Liver (tissue), 9 donors: ENCODE data around the gene ASB13. TPM values are rescaled to one million over a fixed set of nuclear protein-coding genes. Genes with fewer than 3 reads are reported as not detected.

Experiments used
- DNase-seq: peaks from one replicate; pipeline ENCODE4 v3.0.0-alpha.2; 2017; ENCODE audit warnings: low spot score
- H3K27ac ChIP-seq, 2 donors: one replicate each; pipeline ENCODE4 v1.7.0; 2013; ENCODE audit warnings: inconsistent platforms in 2 of 2, low read length in 2 of 2, control low read depth in 1 of 2, low read depth in 1 of 2, mild to moderate bottlenecking in 1 of 2
- H3K27me3 ChIP-seq, 4 donors: one replicate each; pipeline versions ENCODE4 v1.6.1 to v1.7.0; 2013; ENCODE audit warnings: low read length in 3 of 4, inconsistent platforms in 1 of 4, mild to moderate bottlenecking in 1 of 4, moderate library complexity in 1 of 4; ENCODE audit not compliant: control insufficient read depth in 4 of 4, insufficient read depth in 4 of 4
- H3K36me3 ChIP-seq, 4 donors: one replicate each; pipeline versions ENCODE4 v1.6.1 to v1.7.0; 2013; ENCODE audit warnings: low read length in 3 of 4, mild to moderate bottlenecking in 3 of 4, low read depth in 1 of 4, moderate library complexity in 1 of 4; ENCODE audit not compliant: control insufficient read depth in 4 of 4, insufficient read depth in 3 of 4
- H3K4me1 ChIP-seq, 4 donors: one replicate each; pipeline versions ENCODE4 v1.6.1 to v1.7.0; 2013; ENCODE audit warnings: low read length in 3 of 4, mild to moderate bottlenecking in 3 of 4, moderate library complexity in 1 of 4; ENCODE audit not compliant: control insufficient read depth in 4 of 4, insufficient read depth in 4 of 4
- H3K4me3 ChIP-seq, 3 donors: one replicate each; pipeline versions ENCODE4 v1.6.1 to v1.7.0; 2013; ENCODE audit warnings: low read length in 3 of 3, control low read depth in 1 of 3, low read depth in 1 of 3, mild to moderate bottlenecking in 1 of 3
- H3K9ac ChIP-seq, 2 donors: one replicate each; pipeline ENCODE4 v1.7.0; 2013; ENCODE audit warnings: low read length in 2 of 2, mild to moderate bottlenecking in 2 of 2, moderate library complexity in 2 of 2, control low read depth in 1 of 2, low read depth in 1 of 2
- H3K9me3 ChIP-seq, 4 donors: one replicate each; pipeline versions ENCODE4 v1.6.1 to v1.7.0; 2013; ENCODE audit warnings: low read length in 3 of 4; ENCODE audit not compliant: control insufficient read depth in 4 of 4
- ATF3 ChIP-seq: IDR thresholded peaks from 2 replicates; pipeline ENCODE4 v1.6.1; 2016; ENCODE audit warnings: antibody characterized with exemption
- EGR1 ChIP-seq, 2 donors: IDR thresholded peaks; 2 replicates each; pipeline ENCODE4 v1.6.1; 2016 to 2018; ENCODE audit warnings: antibody characterized with exemption in 2 of 2, low read depth in 2 of 2
- FOXA1 ChIP-seq: IDR thresholded peaks from 2 replicates; pipeline ENCODE4 v1.6.1; 2016; ENCODE audit warnings: antibody characterized with exemption
- FOXA2 ChIP-seq: IDR thresholded peaks from 2 replicates; pipeline ENCODE4 v1.6.1; 2016; ENCODE audit warnings: antibody characterized with exemption
- GABPA ChIP-seq, 2 donors: IDR thresholded peaks in 1 of 2; conservative IDR thresholded peaks in 1 of 2; 2 replicates each; pipeline ENCODE4 v1.6.1; 2016; ENCODE audit warnings: antibody characterized with exemption in 2 of 2, mild to moderate bottlenecking in 1 of 2, moderate library complexity in 1 of 2
- HNF4G ChIP-seq: IDR thresholded peaks from 2 replicates; pipeline ENCODE4 v1.6.1; 2016; ENCODE audit warnings: antibody characterized with exemption
- JUND ChIP-seq, 2 donors: IDR thresholded peaks; 2 replicates each; pipeline ENCODE4 v1.6.1; 2016; ENCODE audit warnings: antibody characterized with exemption in 2 of 2
- MAX ChIP-seq: IDR thresholded peaks from 2 replicates; pipeline ENCODE4 v1.6.1; 2016; ENCODE audit warnings: antibody characterized with exemption
- NR2F2 ChIP-seq: IDR thresholded peaks from 2 replicates; pipeline ENCODE4 v1.6.1; 2016; ENCODE audit warnings: antibody characterized with exemption
- REST ChIP-seq: IDR thresholded peaks from 2 replicates; pipeline ENCODE4 v1.6.1; 2016; ENCODE audit warnings: antibody characterized with exemption, mild to moderate bottlenecking
- RXRA ChIP-seq, 2 donors: IDR thresholded peaks; 2 replicates each; pipeline ENCODE4 v1.6.1; 2017 to 2018; ENCODE audit warnings: antibody characterized with exemption in 2 of 2, mild to moderate bottlenecking in 1 of 2
- SP1 ChIP-seq: IDR thresholded peaks from 2 replicates; pipeline ENCODE4 v1.6.1; 2018; ENCODE audit warnings: antibody characterized with exemption, mild to moderate bottlenecking
- YY1 ChIP-seq: IDR thresholded peaks from 2 replicates; pipeline ENCODE4 v1.6.1; 2016; ENCODE audit warnings: antibody characterized with exemption, mild to moderate bottlenecking
- WGBS: extraction: QIAGEN DNeasy Blood & Tissue Kit; methylation state at CpG from one replicate; pipeline ENCODE4 v1.1.7; 2013; 5-methylcytosine and 5-hydroxymethylcytosine counted together
- polyA plus RNA-seq, 2 donors: library from polyadenylated mRNA; stranded (reverse) in 1 of 2; unstranded in 1 of 2; fragments of 200-250 nt in 1 of 2; fragments of >200 nt in 1 of 2; fragmentation: Nextera tagmentation in 1 of 2; extraction: Ambion mirVana in 1 of 2; gene quantifications; one replicate each; pipeline versions ENCODE4 v1.2.1 to v1.2.3, GENCODE V29; 2013 to 2015
- total RNA-seq, 2 donors: library from RNA; depleted of rRNA; stranded (reverse); fragments of >200 nt; gene quantifications; one replicate each; pipeline ENCODE4 v1.2.3, GENCODE V29; 2014
- TF ChIP-seq, protein P1 (sequence below): IDR thresholded peaks from 2 replicates; pipeline ENCODE4 v1.6.1; 2016; ENCODE audit warnings: antibody characterized with exemption
- TF ChIP-seq, protein P2 (sequence below): fragments of 150-350 bp; IDR thresholded peaks from 2 replicates; pipeline ENCODE4 v1.5.1; 2017; ENCODE audit warnings: improper control_type of control experiment, low read depth, low read length; ENCODE audit not compliant: missing input control
- donor health status: healthy.
- donor health status: healthy.
- donor health status: healthy.
- donor health status: healthy.
- donor health status: healthy.

ASB13 gene
- total and polyA plus RNA-seq, 4 donors, result 8.5 to 48.3 (median 42.5) TPM

- TF ChIP-seq, protein P1, sequence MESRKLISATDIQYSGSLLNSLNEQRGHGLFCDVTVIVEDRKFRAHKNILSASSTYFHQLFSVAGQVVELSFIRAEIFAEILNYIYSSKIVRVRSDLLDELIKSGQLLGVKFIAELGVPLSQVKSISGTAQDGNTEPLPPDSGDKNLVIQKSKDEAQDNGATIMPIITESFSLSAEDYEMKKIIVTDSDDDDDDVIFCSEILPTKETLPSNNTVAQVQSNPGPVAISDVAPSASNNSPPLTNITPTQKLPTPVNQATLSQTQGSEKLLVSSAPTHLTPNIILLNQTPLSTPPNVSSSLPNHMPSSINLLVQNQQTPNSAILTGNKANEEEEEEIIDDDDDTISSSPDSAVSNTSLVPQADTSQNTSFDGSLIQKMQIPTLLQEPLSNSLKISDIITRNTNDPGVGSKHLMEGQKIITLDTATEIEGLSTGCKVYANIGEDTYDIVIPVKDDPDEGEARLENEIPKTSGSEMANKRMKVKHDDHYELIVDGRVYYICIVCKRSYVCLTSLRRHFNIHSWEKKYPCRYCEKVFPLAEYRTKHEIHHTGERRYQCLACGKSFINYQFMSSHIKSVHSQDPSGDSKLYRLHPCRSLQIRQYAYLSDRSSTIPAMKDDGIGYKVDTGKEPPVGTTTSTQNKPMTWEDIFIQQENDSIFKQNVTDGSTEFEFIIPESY, result no peak
- TF ChIP-seq, protein P2, sequence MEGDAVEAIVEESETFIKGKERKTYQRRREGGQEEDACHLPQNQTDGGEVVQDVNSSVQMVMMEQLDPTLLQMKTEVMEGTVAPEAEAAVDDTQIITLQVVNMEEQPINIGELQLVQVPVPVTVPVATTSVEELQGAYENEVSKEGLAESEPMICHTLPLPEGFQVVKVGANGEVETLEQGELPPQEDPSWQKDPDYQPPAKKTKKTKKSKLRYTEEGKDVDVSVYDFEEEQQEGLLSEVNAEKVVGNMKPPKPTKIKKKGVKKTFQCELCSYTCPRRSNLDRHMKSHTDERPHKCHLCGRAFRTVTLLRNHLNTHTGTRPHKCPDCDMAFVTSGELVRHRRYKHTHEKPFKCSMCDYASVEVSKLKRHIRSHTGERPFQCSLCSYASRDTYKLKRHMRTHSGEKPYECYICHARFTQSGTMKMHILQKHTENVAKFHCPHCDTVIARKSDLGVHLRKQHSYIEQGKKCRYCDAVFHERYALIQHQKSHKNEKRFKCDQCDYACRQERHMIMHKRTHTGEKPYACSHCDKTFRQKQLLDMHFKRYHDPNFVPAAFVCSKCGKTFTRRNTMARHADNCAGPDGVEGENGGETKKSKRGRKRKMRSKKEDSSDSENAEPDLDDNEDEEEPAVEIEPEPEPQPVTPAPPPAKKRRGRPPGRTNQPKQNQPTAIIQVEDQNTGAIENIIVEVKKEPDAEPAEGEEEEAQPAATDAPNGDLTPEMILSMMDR, result no peak
- no peak for TF ChIP-seq ATF3
- TF ChIP-seq HNF4G, result no peak
- no peak for TF ChIP-seq FOXA1
- no peak for TF ChIP-seq MAX
Observed at GRCh38 chr10:5698062-5698461, 31.7 kb upstream of the ASB13 start (continued).

GRCh38 chr10:5697342-5697741, 30.9 kb upstream of the ASB13 start:
- Histone ChIP-seq H3K4me3 (no peak overlapping the region), H3K9ac (no peak overlapping the region), H3K27ac (no peak overlapping the region), H3K36me3 (no peaks in the 10 kb centered on the region), H3K9me3 (no peaks in the 10 kb centered on the region), H3K27me3 (no peaks in the 10 kb centered on the region), H3K4me1 (peaks cover 6 to 20% (median 15%) of the 10 kb centered on the region in 4 donors)
- TF ChIP-seq JUND (IDR thresholded peaks at IDR 0.05) (no peak), MAX (no peak), EGR1 (IDR thresholded peaks at IDR 0.05; ENCODE audit: low read depth in 2 of 2) (no peak), HNF4G (no peak), REST (no peak), RXRA (IDR thresholded peaks at IDR 0.05) (no peak), SP1 (no peak), ATF3 (no peak), FOXA1 (no peak), FOXA2 (no peak), GABPA (IDR thresholded peaks at IDR 0.05 in 1 of 2, conservative IDR thresholded peaks at IDR 0.05 in 1 of 2) (no peak), NR2F2 (no peak), YY1 (no peak)
- TF ChIP-seq, protein P1, result no peak
- 92% methylated on average over 2 of the region's 2 CpGs for WGBS
- DNase-seq, result no peak
